GM23248 (cell line): ENCODE results near the gene ALG9.

Experiments used
- EZH2 ChIP-seq: fragments of 200-600 bp; sonication (generic); IDR thresholded peaks from 2 replicates; pipeline ENCODE4 v1.6.1; 2018; ENCODE audit warnings: antibody characterized with exemption, mild to moderate bottlenecking; ENCODE audit not compliant: insufficient read depth, poor library complexity, severe bottlenecking
- EZH2phosphoT487 ChIP-seq: fragments of 200-600 bp; sonication (generic); IDR thresholded peaks from 2 replicates; pipeline ENCODE4 v1.6.1; 2018; ENCODE audit warnings: antibody characterized with exemption, moderate library complexity, mild to moderate bottlenecking, low read depth; ENCODE audit not compliant: insufficient read depth

GRCh38 chr11:111834432-111835163 lies 36.8 kb downstream of the ALG9 start:
- TF ChIP-seq EZH2 = no peak
- TF ChIP-seq EZH2phosphoT487 = no peak
